GM12878 (cell line): ENCODE data around the gene SLC12A1. TPM values are rescaled to one million over a fixed set of nuclear protein-coding genes. Genes with fewer than 3 reads are reported as not detected.

Source experiments
- ASH2L ChIP-seq: fragments of 300-600, 200-600 bp; sonication (generic); IDR thresholded peaks from 2 replicates; pipeline ENCODE4 v1.6.1; 2017; ENCODE audit warnings: low read depth, mild to moderate bottlenecking, borderline replicate concordance
- BRCA1 ChIP-seq: IDR thresholded peaks from 2 replicates; pipeline ENCODE4 v1.6.1; 2011; ENCODE audit warnings: low read depth, low read length, improper control_type of control experiment
- CBFB ChIP-seq: IDR thresholded peaks from 2 replicates; pipeline ENCODE4 v1.6.1; 2016; ENCODE audit warnings: antibody characterized with exemption, low read depth
- CEBPZ ChIP-seq: fragments of 150-350 bp; IDR thresholded peaks from 2 replicates; pipeline ENCODE4 v1.6.1; 2016; ENCODE audit warnings: low read depth, low read length
- DPF2 ChIP-seq: fragments of 450-650 bp; IDR thresholded peaks from 2 replicates; pipeline ENCODE4 v1.6.1; 2017; ENCODE audit warnings: mild to moderate bottlenecking
- GABPA ChIP-seq: IDR thresholded peaks from 2 replicates; pipeline ENCODE4 v1.6.1; 2014; ENCODE audit warnings: antibody characterized with exemption, low read depth, mild to moderate bottlenecking, inconsistent platforms
- HDAC6 ChIP-seq: fragments of 200-600 bp; sonication (generic); IDR thresholded peaks from one replicate; pipeline ENCODE4 v1.8.0; 2017; ENCODE audit warnings: antibody characterized with exemption; ENCODE audit not compliant: unreplicated experiment
- HDGF ChIP-seq: fragments of 450-650 bp; IDR thresholded peaks from 2 replicates; pipeline ENCODE4 v1.6.1; 2016; ENCODE audit warnings: antibody characterized with exemption
- KLF5 ChIP-seq: fragments of 450-650 bp; IDR thresholded peaks from 2 replicates; pipeline ENCODE4 v1.6.1; 2014; ENCODE audit warnings: mild to moderate bottlenecking; ENCODE audit not compliant: partially characterized antibody
- LARP7 ChIP-seq: fragments of 450-650 bp; IDR thresholded peaks from 2 replicates; pipeline ENCODE4 v1.6.1; 2017; ENCODE audit warnings: mild to moderate bottlenecking
- MEF2A ChIP-seq: IDR thresholded peaks from 2 replicates; pipeline ENCODE4 v1.6.1; 2011; ENCODE audit warnings: low read depth, mild to moderate bottlenecking, low read length, moderate library complexity; ENCODE audit not compliant: insufficient read depth
- NFXL1 ChIP-seq: fragments of 450-650 bp; IDR thresholded peaks from 2 replicates; pipeline ENCODE4 v1.6.1; 2017; ENCODE audit warnings: antibody characterized with exemption, mild to moderate bottlenecking, borderline replicate concordance
- RCOR1 ChIP-seq: conservative IDR thresholded peaks from 2 replicates; pipeline ENCODE4 v1.6.1; 2012; ENCODE audit warnings: low read depth, low read length, improper control_type of control experiment
- RELB ChIP-seq: fragments of 450-650 bp; IDR thresholded peaks from 2 replicates; pipeline ENCODE4 v1.6.1; 2017; ENCODE audit warnings: low read depth, mild to moderate bottlenecking, moderate library complexity
- SREBF2 ChIP-seq: IDR thresholded peaks from 2 replicates; pipeline ENCODE4 v1.6.1; 2012; ENCODE audit warnings: mild to moderate bottlenecking, low read length
- polyA plus RNA-seq, 11 experiments: library from polyadenylated mRNA; depleted of rRNA in 4 of 11; unstranded in 6 of 11; stranded (reverse) in 5 of 11; fragments of >200 nt; fragmentation: Nextera tagmentation in 4 of 11; fragmentation: Illumina TruSeq in 1 of 11; extraction: Ambion mirVana in 4 of 11; extraction: Trizol in 1 of 11; gene quantifications; 1 replicate in 1 of 11; 2 replicates in 10 of 11; pipeline versions ENCODE4 v1.2.1 to v1.2.3, GENCODE V29; 2011 to 2016; ENCODE audit warnings: inconsistent platforms in 2 of 11, missing spikeins in 2 of 11, low read depth in 1 of 11
- total RNA-seq, 4 experiments: library from RNA; depleted of rRNA in 3 of 4; stranded (reverse); fragments of >200 nt in 3 of 4; fragmentation: Illumina TruSeq in 1 of 4; extraction: Trizol in 1 of 4; gene quantifications; 2 replicates each; pipeline versions ENCODE4 v1.2.1 to v1.2.3, GENCODE V29; 2013 to 2021

Gene SLC12A1
- total and polyA plus RNA-seq, 10 of the 15 experiments (the other 5 are each of a cell fraction or from before 2014, with no cell fraction given), result under 0.01 TPM; not detected in 9

GRCh38 chr15:48331796-48332641 lies 125.9 kb downstream of the SLC12A1 start (continued):
- TF ChIP-seq LARP7 (peak; percentile 27; the same call in 1 of the 2 replicates), GABPA (no peak), CEBPZ (no peak), RELB (no peak), HDAC6 (no peak), HDGF (no peak), RCOR1 (no peak), SREBF2 (no peak), MEF2A (0 out of 2 replicates have a peak, but pooled peaks have one; percentile 10), DPF2 (no peak; the same call in 1 of the 2 replicates), CBFB (no peak), NFXL1 (no peak), KLF5 (peak; percentile 91), BRCA1 (no peak), ASH2L (no peak)
